ENCODE results near the gene C17orf67.

The C17orf67 gene

GRCh38 chr17:56833809-56834379 lies at the start of gene C17orf67, which contains the start of gene DGKE:
C17orf67 (minus strand) TSS chr17:56833920; CDS start chr17:56815810, 18,110 bp downstream.
DGKE (plus strand) TSS chr17:56834151; CDS start chr17:56834796, 645 bp downstream.
- peak within 1 kb of the TSS; percentile 48 for H3K9ac ChIP-seq (ENCODE audit: low read length)
- peak within 1 kb of the TSS; percentile 76 for H3K4me3 ChIP-seq (ENCODE audit: low read length)
- H3K27me3 ChIP-seq (ENCODE audit: control insufficient read depth, insufficient read depth, low read length), result peaks cover 28% of the 10 kb centered on the region
- H3K9me3 ChIP-seq (ENCODE audit: control insufficient read depth, low read depth, low read length), result no peaks in the 10 kb centered on the region
- H3K36me3 ChIP-seq (ENCODE audit: control insufficient read depth, low read depth, low read length), result no peaks in the 10 kb centered on the region
- H3K4me1 ChIP-seq (ENCODE audit: control insufficient read depth, low read depth, low read length), result peaks cover 28% of the 10 kb centered on the region
- no peak within 1 kb of the TSS for H3K27ac ChIP-seq (ENCODE audit: low read length)

GRCh38 chr17:56881685-56882295 lies 48.1 kb upstream of the C17orf67 start:
- no peak overlapping the region for H3K9ac ChIP-seq (ENCODE audit: low read length)
- H3K4me3 ChIP-seq (ENCODE audit: low read length), result no peak overlapping the region
- H3K36me3 ChIP-seq (ENCODE audit: control insufficient read depth, low read depth, low read length), result no peaks in the 10 kb centered on the region
- H3K9me3 ChIP-seq (ENCODE audit: control insufficient read depth, low read depth, low read length), result no peaks in the 10 kb centered on the region
- H3K4me1 ChIP-seq (ENCODE audit: control insufficient read depth, low read depth, low read length), result no peaks in the 10 kb centered on the region
- H3K27ac ChIP-seq (ENCODE audit: low read length), result no peak overlapping the region
- H3K27me3 ChIP-seq (ENCODE audit: control insufficient read depth, insufficient read depth, low read length), result no peaks in the 10 kb centered on the region

DNA sequence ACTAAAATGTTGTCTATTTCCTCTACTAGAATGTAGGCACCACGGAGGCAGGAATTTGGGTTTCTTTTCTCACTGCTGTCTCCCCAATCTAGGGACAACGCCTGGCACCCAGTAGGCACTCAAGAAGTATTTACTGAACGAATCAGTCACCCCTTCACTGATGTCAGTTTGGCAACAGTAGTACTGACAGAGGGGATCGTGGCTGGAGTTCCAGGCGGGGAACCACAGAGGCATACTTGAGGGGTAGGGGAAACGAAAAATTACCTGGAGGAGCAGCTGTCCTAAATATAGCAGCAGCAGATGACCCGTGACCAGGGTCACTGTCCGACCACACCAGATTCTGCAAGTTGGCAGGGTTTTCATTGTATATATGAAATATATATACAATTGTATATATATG lies 46.9 kb upstream of the C17orf67 start:
- Histone ChIP-seq H3K36me3 (ENCODE audit: control insufficient read depth, low read depth, low read length) (no peaks in the 10 kb centered on the region), H3K4me1 (ENCODE audit: control insufficient read depth, low read depth, low read length) (no peaks in the 10 kb centered on the region), H3K9me3 (ENCODE audit: control insufficient read depth, low read depth, low read length) (no peaks in the 10 kb centered on the region), H3K9ac (ENCODE audit: low read length) (no peak overlapping the region), H3K4me3 (ENCODE audit: low read length) (no peak overlapping the region), H3K27me3 (ENCODE audit: control insufficient read depth, insufficient read depth, low read length) (no peaks in the 10 kb centered on the region), H3K27ac (ENCODE audit: low read length) (no peak overlapping the region)

- H3K27ac ChIP-seq (ENCODE audit: low read length), result no peak overlapping the region
- H3K4me3 ChIP-seq (ENCODE audit: low read length), result no peak overlapping the region
- no peaks in the 10 kb centered on the region for H3K4me1 ChIP-seq (ENCODE audit: control insufficient read depth, low read depth, low read length)
These were observed 46.4 kb upstream of the C17orf67 start for GRCh38 chr17:56880133-56880532.

GRCh38 chr17:56879280-56879679 lies 45.6 kb upstream of the C17orf67 start:
- H3K4me1 ChIP-seq (ENCODE audit: control insufficient read depth, low read depth, low read length), result no peaks in the 10 kb centered on the region
- no peaks in the 10 kb centered on the region for H3K36me3 ChIP-seq (ENCODE audit: control insufficient read depth, low read depth, low read length)
- H3K27me3 ChIP-seq (ENCODE audit: control insufficient read depth, insufficient read depth, low read length), result no peaks in the 10 kb centered on the region
- H3K9me3 ChIP-seq (ENCODE audit: control insufficient read depth, low read depth, low read length), result no peaks in the 10 kb centered on the region
- H3K4me3 ChIP-seq (ENCODE audit: low read length), result no peak overlapping the region
- no peak overlapping the region for H3K27ac ChIP-seq (ENCODE audit: low read length)
- no peak overlapping the region for H3K9ac ChIP-seq (ENCODE audit: low read length)

More at GRCh38 chr17:56880133-56880532, 46.4 kb upstream of the C17orf67 start:
- Histone ChIP-seq H3K36me3 (ENCODE audit: control insufficient read depth, low read depth, low read length) (no peaks in the 10 kb centered on the region), H3K9ac (ENCODE audit: low read length) (no peak overlapping the region), H3K27me3 (ENCODE audit: control insufficient read depth, insufficient read depth, low read length) (no peaks in the 10 kb centered on the region), H3K9me3 (ENCODE audit: control insufficient read depth, low read depth, low read length) (no peaks in the 10 kb centered on the region)

DNA sequence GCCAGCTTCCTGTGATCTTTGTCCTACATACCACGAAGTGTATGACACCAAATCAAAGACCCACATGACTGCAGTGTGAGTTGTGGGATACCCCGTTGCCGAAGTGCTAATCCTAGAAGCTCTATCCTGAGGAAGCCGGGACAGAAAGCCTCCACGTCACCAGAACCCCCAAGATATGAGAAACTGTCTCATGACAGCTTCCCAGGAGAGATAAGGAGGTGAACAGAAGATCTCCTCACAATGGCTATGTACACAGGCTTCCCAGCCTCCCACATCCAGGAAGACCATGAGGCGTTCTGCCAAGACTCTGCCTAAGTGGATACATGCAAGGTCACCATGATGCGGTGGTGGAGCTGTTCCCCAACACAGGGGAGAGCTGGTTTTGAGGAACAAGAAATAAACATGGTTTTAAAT lies 43.1 kb upstream of the C17orf67 start:
- no peaks in the 10 kb centered on the region for H3K4me1 ChIP-seq (ENCODE audit: control insufficient read depth, low read depth, low read length)
- H3K9me3 ChIP-seq (ENCODE audit: control insufficient read depth, low read depth, low read length), result no peaks in the 10 kb centered on the region
- no peak overlapping the region for H3K27ac ChIP-seq (ENCODE audit: low read length)
- H3K36me3 ChIP-seq (ENCODE audit: control insufficient read depth, low read depth, low read length), result no peaks in the 10 kb centered on the region
- H3K4me3 ChIP-seq (ENCODE audit: low read length), result no peak overlapping the region
- no peaks in the 10 kb centered on the region for H3K27me3 ChIP-seq (ENCODE audit: control insufficient read depth, insufficient read depth, low read length)
- H3K9ac ChIP-seq (ENCODE audit: low read length), result no peak overlapping the region

DNA sequence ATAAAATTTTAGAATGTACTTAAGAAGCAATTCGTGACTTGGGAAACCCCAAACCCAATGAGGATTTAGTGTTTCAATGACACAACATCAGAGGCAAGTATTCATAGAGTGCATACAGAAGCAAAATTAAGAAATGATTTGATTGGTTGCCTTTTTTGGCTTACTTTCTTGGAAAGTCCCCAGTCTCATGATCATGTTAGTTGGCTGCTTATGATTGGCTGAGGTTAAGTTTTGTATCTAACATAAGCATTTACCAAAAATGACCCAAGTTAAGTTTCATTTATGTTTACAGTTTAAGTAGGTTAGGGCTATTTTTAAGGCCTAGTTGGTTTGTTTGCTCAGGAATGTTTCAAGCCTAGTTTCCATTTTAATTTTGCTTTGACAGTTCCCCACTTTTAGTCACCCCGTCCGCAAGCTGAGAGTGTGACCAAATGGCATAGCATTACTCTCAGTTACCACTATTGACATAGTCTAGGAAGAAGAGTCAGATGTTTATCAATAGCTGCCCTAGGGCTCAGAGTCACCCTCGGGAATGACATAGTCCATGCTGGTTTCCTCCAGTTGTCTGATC lies 36.4 kb upstream of the C17orf67 start:
- no peaks in the 10 kb centered on the region for H3K27me3 ChIP-seq (ENCODE audit: control insufficient read depth, insufficient read depth, low read length)
- no peak overlapping the region for H3K27ac ChIP-seq (ENCODE audit: low read length)
- no peak overlapping the region for H3K4me3 ChIP-seq (ENCODE audit: low read length)
- H3K9ac ChIP-seq (ENCODE audit: low read length), result no peak overlapping the region
- H3K4me1 ChIP-seq (ENCODE audit: control insufficient read depth, low read depth, low read length), result no peaks in the 10 kb centered on the region
- H3K36me3 ChIP-seq (ENCODE audit: control insufficient read depth, low read depth, low read length), result no peaks in the 10 kb centered on the region
- H3K9me3 ChIP-seq (ENCODE audit: control insufficient read depth, low read depth, low read length), result no peaks in the 10 kb centered on the region

DNA sequence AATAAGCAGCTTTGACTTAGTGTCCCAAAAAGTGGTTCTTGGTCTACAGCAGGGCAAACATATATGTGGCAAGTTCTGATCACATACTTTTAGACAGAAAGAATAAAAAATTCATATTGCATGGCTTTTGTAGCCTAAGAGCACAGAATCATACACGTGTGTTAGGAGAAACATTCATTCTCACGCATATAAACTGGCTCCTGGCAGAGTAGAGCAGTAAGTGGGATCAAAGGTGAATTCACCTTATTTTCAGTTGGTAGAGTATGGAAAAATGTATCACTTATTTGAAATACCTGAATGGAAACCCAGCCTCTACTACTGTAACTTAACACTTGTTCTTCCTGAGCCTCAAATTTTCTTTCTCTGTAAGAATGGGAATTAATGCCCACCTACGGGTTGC lies 35.0 kb upstream of the C17orf67 start:
- Histone ChIP-seq H3K9me3 (ENCODE audit: control insufficient read depth, low read depth, low read length) (no peaks in the 10 kb centered on the region), H3K9ac (ENCODE audit: low read length) (no peak overlapping the region), H3K27ac (ENCODE audit: low read length) (no peak overlapping the region), H3K27me3 (ENCODE audit: control insufficient read depth, insufficient read depth, low read length) (no peaks in the 10 kb centered on the region), H3K4me1 (ENCODE audit: control insufficient read depth, low read depth, low read length) (no peaks in the 10 kb centered on the region), H3K4me3 (ENCODE audit: low read length) (no peak overlapping the region), H3K36me3 (ENCODE audit: control insufficient read depth, low read depth, low read length) (no peaks in the 10 kb centered on the region)

- Histone ChIP-seq H3K36me3 (ENCODE audit: control insufficient read depth, low read depth, low read length) (peaks cover under 1% of the 10 kb centered on the region), H3K4me1 (ENCODE audit: control insufficient read depth, low read depth, low read length) (no peaks in the 10 kb centered on the region), H3K9me3 (ENCODE audit: control insufficient read depth, low read depth, low read length) (no peaks in the 10 kb centered on the region), H3K9ac (ENCODE audit: low read length) (no peak overlapping the region), H3K4me3 (ENCODE audit: low read length) (no peak overlapping the region), H3K27me3 (ENCODE audit: control insufficient read depth, insufficient read depth, low read length) (no peaks in the 10 kb centered on the region), H3K27ac (ENCODE audit: low read length) (no peak overlapping the region)
These were observed 34.2 kb upstream of the C17orf67 start for GRCh38 chr17:56867948-56868376.

- Histone ChIP-seq H3K27ac (ENCODE audit: low read length) (no peak overlapping the region), H3K9me3 (ENCODE audit: control insufficient read depth, low read depth, low read length) (no peaks in the 10 kb centered on the region), H3K36me3 (ENCODE audit: control insufficient read depth, low read depth, low read length) (peaks cover 9% of the 10 kb centered on the region), H3K4me3 (ENCODE audit: low read length) (no peak overlapping the region), H3K9ac (ENCODE audit: low read length) (no peak overlapping the region), H3K4me1 (ENCODE audit: control insufficient read depth, low read depth, low read length) (no peaks in the 10 kb centered on the region), H3K27me3 (ENCODE audit: control insufficient read depth, insufficient read depth, low read length) (no peaks in the 10 kb centered on the region)
These were observed 32.8 kb upstream of the C17orf67 start for GRCh38 chr17:56866496-56866895.

DNA sequence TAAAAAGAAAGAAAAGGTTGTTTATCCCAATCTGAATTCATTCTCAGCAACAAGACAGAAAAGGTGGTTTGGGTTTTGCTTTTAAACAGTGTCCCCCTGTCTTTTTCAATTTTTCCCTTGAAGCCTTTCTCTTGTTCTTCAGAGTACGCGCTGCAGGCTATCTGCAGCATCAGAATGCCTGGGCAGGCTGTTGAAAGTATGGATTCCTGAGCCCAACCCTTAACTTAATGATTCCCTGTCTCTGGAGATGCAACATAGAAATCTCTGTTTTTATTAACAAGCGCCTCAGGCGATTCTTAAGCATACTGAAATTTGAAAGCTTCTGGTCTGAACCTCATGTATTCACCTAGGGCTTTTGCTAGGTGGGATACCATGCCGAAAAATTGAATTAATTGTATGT lies 32.4 kb upstream of the C17orf67 start:
- no peak overlapping the region for H3K27ac ChIP-seq (ENCODE audit: low read length)
- no peak overlapping the region for H3K4me3 ChIP-seq (ENCODE audit: low read length)
- H3K4me1 ChIP-seq (ENCODE audit: control insufficient read depth, low read depth, low read length), result no peaks in the 10 kb centered on the region

GRCh38 chr17:56863974-56864373 lies 30.3 kb upstream of the C17orf67 start:
- Histone ChIP-seq H3K9me3 (ENCODE audit: control insufficient read depth, low read depth, low read length) (no peaks in the 10 kb centered on the region), H3K9ac (ENCODE audit: low read length) (no peak overlapping the region), H3K4me1 (ENCODE audit: control insufficient read depth, low read depth, low read length) (no peaks in the 10 kb centered on the region), H3K27ac (ENCODE audit: low read length) (no peak overlapping the region), H3K4me3 (ENCODE audit: low read length) (no peak overlapping the region), H3K36me3 (ENCODE audit: control insufficient read depth, low read depth, low read length) (peaks cover 9% of the 10 kb centered on the region), H3K27me3 (ENCODE audit: control insufficient read depth, insufficient read depth, low read length) (no peaks in the 10 kb centered on the region)

More for the DNA sequence above, 32.4 kb upstream of the C17orf67 start:
- Histone ChIP-seq H3K27me3 (ENCODE audit: control insufficient read depth, insufficient read depth, low read length) (no peaks in the 10 kb centered on the region), H3K9ac (ENCODE audit: low read length) (no peak overlapping the region), H3K9me3 (ENCODE audit: control insufficient read depth, low read depth, low read length) (no peaks in the 10 kb centered on the region), H3K36me3 (ENCODE audit: control insufficient read depth, low read depth, low read length) (peaks cover 9% of the 10 kb centered on the region)
